ENCODE measurements around the gene MRPL4. TPM values are rescaled to one million over a fixed set of nuclear protein-coding genes. Genes with fewer than 3 reads are reported as not detected.
A peak's percentile ranks its signal among the peaks of the same experiment; 100 is the strongest.

MRPL4 gene
- total and polyA plus RNA-seq, 12 donors, result 33.4 to 123 (median 64.1) TPM

DNA sequence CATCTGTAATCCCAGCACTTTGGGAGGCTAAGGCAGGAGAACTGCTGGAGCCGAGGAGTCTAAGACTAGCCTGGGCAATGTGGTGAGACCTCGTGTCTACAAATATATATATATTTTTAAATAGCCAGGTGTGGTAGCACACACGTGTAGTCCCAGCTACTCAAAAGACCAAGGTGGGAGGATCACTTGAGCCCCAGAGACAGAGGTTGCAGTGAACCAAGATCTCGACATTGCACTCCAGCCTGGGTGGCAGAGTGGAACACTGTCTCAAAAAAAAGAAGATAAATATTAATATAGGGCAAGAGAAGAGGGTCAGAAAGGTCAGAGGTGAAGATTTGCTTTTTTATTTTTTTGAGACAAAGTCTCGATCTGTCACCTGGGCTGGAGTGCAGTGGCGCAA is 5.5 kb upstream of the MRPL4 start:
- Histone ChIP-seq H3K9me3 (replicated peaks in 1 of 3) (no peaks in the 10 kb centered on the region), H3K4me1 (replicated peaks in 1 of 2) (peaks cover 0 to 3% of the 10 kb centered on the region in 2 donors), H3K27ac (no peak overlapping the region), H3K27me3 (no peaks in the 10 kb centered on the region), H3K36me3 (replicated peaks in 1 of 2) (no peaks in the 10 kb centered on the region), H3K4me3 (no peak overlapping the region)
- DNase-seq, result no peak
- TF ChIP-seq, protein P1, sequence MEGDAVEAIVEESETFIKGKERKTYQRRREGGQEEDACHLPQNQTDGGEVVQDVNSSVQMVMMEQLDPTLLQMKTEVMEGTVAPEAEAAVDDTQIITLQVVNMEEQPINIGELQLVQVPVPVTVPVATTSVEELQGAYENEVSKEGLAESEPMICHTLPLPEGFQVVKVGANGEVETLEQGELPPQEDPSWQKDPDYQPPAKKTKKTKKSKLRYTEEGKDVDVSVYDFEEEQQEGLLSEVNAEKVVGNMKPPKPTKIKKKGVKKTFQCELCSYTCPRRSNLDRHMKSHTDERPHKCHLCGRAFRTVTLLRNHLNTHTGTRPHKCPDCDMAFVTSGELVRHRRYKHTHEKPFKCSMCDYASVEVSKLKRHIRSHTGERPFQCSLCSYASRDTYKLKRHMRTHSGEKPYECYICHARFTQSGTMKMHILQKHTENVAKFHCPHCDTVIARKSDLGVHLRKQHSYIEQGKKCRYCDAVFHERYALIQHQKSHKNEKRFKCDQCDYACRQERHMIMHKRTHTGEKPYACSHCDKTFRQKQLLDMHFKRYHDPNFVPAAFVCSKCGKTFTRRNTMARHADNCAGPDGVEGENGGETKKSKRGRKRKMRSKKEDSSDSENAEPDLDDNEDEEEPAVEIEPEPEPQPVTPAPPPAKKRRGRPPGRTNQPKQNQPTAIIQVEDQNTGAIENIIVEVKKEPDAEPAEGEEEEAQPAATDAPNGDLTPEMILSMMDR (IDR thresholded peaks at IDR 0.05), result no peak
- 82 to 92% (median 84%) methylated on average over 6 of the region's 6 CpGs for WGBS, 4 donors
- intact Hi-C loops (cut with DNase I), result loop anchor here in 1 of 2 donors (10.0 kb wide), 1 partner anchor 132 kb away; the partner anchor contains the start of genes EIF3G and P2RY11

DNA sequence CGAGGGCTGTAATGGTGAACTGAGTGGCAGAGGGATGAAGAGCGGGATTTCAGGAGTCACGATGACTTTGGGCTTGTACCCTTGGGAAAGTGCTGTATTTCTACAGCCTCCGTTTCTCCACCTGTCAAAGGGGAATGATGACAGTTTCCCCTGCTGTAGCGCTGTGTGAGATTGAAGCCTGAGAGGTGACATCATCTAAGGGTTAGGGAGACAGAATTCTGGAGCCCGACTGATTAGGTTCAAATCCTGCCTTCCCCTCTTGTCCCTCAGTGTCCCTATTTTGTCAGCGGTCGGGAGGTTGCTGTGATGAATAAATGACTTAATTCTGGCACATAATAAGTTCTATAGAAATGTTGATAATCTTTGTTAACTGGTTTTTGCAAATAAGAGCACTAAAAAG is 693 bp downstream of the MRPL4 start:
- peaks cover 0 to 37% of the 10 kb centered on the region in 2 donors for H3K36me3 ChIP-seq (replicated peaks in 1 of 2)
- WGBS, 4 donors, result 24 to 30% (median 26%) methylated on average over 5 to 8 of the region's 8 CpGs
- H3K4me3 ChIP-seq, result peak overlapping the region; percentile 16 to 89 (median 81)
- H3K4me1 ChIP-seq (replicated peaks in 1 of 2), result peaks cover 6 to 13% of the 10 kb centered on the region in 2 donors
- TF ChIP-seq POLR2A (IDR thresholded peaks at IDR 0.05), result no peak
- TF ChIP-seq, protein P1 (IDR thresholded peaks at IDR 0.05), result no peak
- H3K27me3 ChIP-seq, result no peaks in the 10 kb centered on the region
- no peak for DNase-seq
- H3K27ac ChIP-seq, result peak overlapping the region in 3 of 5 donors; percentile 64 to 86 (median 82)
- H3K9me3 ChIP-seq (replicated peaks in 1 of 3), result no peaks in the 10 kb centered on the region
- intact Hi-C loops (cut with DNase I), result loop anchor here in 1 of 2 donors (10.0 kb wide), 1 partner anchor 318 kb away; the partner anchor contains the start of gene OLFM2

DNA sequence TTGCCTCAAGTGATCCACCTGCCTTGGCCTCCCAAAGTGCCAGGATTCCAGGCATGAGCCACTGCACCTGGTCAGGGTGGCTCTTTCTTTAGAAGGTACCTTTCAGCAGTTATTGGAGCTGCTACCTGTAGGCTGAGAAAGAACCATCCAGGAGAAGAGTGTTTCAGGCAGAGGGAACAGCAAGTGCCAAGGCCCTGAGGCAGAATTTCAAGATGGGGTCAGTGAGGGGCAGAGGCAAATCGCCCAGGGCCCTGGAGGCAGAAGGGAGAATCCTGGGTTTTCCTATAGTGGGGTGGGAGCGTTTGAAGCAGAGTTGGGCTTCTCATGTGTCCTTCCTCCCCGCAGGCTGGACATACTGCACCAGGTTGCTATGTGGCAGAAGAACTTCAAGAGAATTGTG is 2.2 kb downstream of the MRPL4 start:
- intact Hi-C loops (cut with DNase I), result loop anchor here in 1 of 2 donors (10.0 kb wide), 1 partner anchor 319 kb away; the partner anchor contains the start of gene OLFM2
- peaks cover 0 to 47% of the 10 kb centered on the region in 2 donors for H3K36me3 ChIP-seq (replicated peaks in 1 of 2)

DNA sequence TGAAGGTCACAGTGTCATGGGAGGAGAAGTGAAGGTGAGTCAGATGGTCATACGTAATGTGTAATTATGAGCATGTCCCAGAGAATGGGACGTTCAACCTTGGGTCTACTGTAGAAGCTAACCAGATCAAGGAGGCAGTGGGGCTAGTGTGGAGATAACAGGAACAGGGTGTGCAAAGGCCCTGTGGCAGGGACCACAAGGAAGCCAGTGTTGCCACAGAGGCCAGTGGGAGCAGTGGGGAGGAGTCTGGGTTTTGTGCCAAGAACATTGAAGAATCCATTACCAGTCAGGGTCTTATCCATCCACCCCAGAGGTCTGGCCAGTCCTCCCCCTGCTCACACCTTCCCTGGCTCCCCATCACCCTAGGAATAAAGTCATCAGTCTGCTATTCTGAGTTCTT is 3.3 kb downstream of the MRPL4 start:
- no peak overlapping the region for H3K27ac ChIP-seq
- 44 to 63% (median 52%) methylated on average over 2 of the region's 2 CpGs for WGBS, 4 donors
- H3K36me3 ChIP-seq (replicated peaks in 1 of 2), result peaks cover 0 to 47% of the 10 kb centered on the region in 2 donors
- H3K27me3 ChIP-seq, result no peaks in the 10 kb centered on the region
- no peak overlapping the region for H3K4me3 ChIP-seq
- no peak for TF ChIP-seq POLR2A (IDR thresholded peaks at IDR 0.05)
- TF ChIP-seq, protein P1 (IDR thresholded peaks at IDR 0.05), result no peak
- no peak for DNase-seq
- intact Hi-C loops (cut with DNase I), result loop anchor here in 1 of 2 donors (10.0 kb wide), 1 partner anchor 321 kb away; the partner anchor contains the start of gene OLFM2
- peaks cover 6 to 10% of the 10 kb centered on the region in 2 donors for H3K4me1 ChIP-seq (replicated peaks in 1 of 2)
- H3K9me3 ChIP-seq (replicated peaks in 1 of 3), result no peaks in the 10 kb centered on the region

More for the DNA sequence above, 2.2 kb downstream of the MRPL4 start:
- H3K4me3 ChIP-seq, result no peak overlapping the region
- 85 to 96% (median 94%) methylated on average over 3 of the region's 3 CpGs for WGBS, 4 donors
- peaks cover 6 to 13% of the 10 kb centered on the region in 2 donors for H3K4me1 ChIP-seq (replicated peaks in 1 of 2)
- no peak overlapping the region for H3K27ac ChIP-seq
- TF ChIP-seq, protein P1 (IDR thresholded peaks at IDR 0.05), result no peak
- TF ChIP-seq POLR2A (IDR thresholded peaks at IDR 0.05), result no peak
- H3K27me3 ChIP-seq, result no peaks in the 10 kb centered on the region
- no peaks in the 10 kb centered on the region for H3K9me3 ChIP-seq (replicated peaks in 1 of 3)
- DNase-seq, result no peak
